MM.1S (cell line): ENCODE measurements around the gene NR1H3.

ENCODE experiments used
- DNase-seq: peaks from one replicate; pipeline ENCODE4 v3.0.0-alpha.2; 2015
- H2AFZ ChIP-seq: fragments of 300-600 bp; sonication (generic); 2 replicates; pipeline ENCODE4 v1.6.0; 2016; ENCODE audit warnings: antibody characterized with exemption, low read length
- H3F3A ChIP-seq: fragments of 300-600 bp; sonication (generic); 2 replicates; pipeline ENCODE4 v1.6.1; 2016; ENCODE audit warnings: mild to moderate bottlenecking, antibody characterized with exemption, low read length, moderate library complexity, mixed read lengths; ENCODE audit not compliant: insufficient read depth
- H3K27ac ChIP-seq: fragments of 300-600 bp; sonication (generic); 2 replicates; pipeline ENCODE4 v1.5.1; 2016; ENCODE audit warnings: mild to moderate bottlenecking, low read length
- H3K27me3 ChIP-seq: fragments of 300-600 bp; sonication (generic); replicated peaks from 2 replicates; pipeline ENCODE4 v1.6.0; 2016; ENCODE audit warnings: low read length; ENCODE audit not compliant: insufficient read depth
- H3K36me3 ChIP-seq: fragments of 300-600 bp; sonication (generic); replicated peaks from 2 replicates; pipeline ENCODE4 v1.6.1; 2016; ENCODE audit warnings: mild to moderate bottlenecking, low read length, mixed read lengths; ENCODE audit not compliant: insufficient read depth
- H3K4me1 ChIP-seq: fragments of 300-600 bp; sonication (generic); 2 replicates; pipeline ENCODE4 v1.6.1; 2016; ENCODE audit warnings: low read length, mixed read lengths
- H3K4me2 ChIP-seq: fragments of 300-600 bp; sonication (generic); 2 replicates; pipeline ENCODE4 v1.6.0; 2016; ENCODE audit warnings: low read depth, low read length
- H3K4me3 ChIP-seq: fragments of 300-600 bp; sonication (generic); 2 replicates; pipeline ENCODE4 v1.5.1; 2016; ENCODE audit warnings: low read length, mixed read lengths
- H3K79me2 ChIP-seq: fragments of 300-600 bp; sonication (generic); 2 replicates; pipeline ENCODE4 v1.6.1; 2016; ENCODE audit warnings: mixed run types, low read length, mixed read lengths
- H3K9ac ChIP-seq: fragments of 300-600 bp; sonication (generic); 2 replicates; pipeline ENCODE4 v1.6.1; 2016; ENCODE audit warnings: low read length, mixed read lengths
- H3K9me2 ChIP-seq: fragments of 300-600 bp; sonication (generic); replicated peaks from 2 replicates; pipeline ENCODE4 v1.6.1; 2016; ENCODE audit warnings: mild to moderate bottlenecking, low read length, mixed read lengths; ENCODE audit not compliant: insufficient read depth
- H3K9me3 ChIP-seq: fragments of 300-600 bp; sonication (generic); replicated peaks from 2 replicates; pipeline ENCODE4 v1.6.1; 2016; ENCODE audit warnings: mild to moderate bottlenecking, low read length, mixed read lengths; ENCODE audit not compliant: insufficient read depth
- H4K20me1 ChIP-seq: fragments of 300-600 bp; sonication (generic); 2 replicates; pipeline ENCODE4 v1.6.1; 2016; ENCODE audit warnings: mild to moderate bottlenecking, low read length, moderate library complexity, mixed read lengths; ENCODE audit not compliant: insufficient read depth
- CTCF ChIP-seq: fragments of 300-600 bp; sonication (generic); IDR thresholded peaks from 2 replicates; pipeline ENCODE4 v1.5.1; 2016; ENCODE audit warnings: antibody characterized with exemption, low read length, mixed read lengths
- EZH2 ChIP-seq: fragments of 300-600 bp; sonication (generic); optimal IDR thresholded peaks from 2 replicates; pipeline ENCODE3; 2017; ENCODE audit warnings: low read depth, mild to moderate bottlenecking, antibody characterized with exemption, low read length, mixed read lengths
- EZH2phosphoT487 ChIP-seq: fragments of 300-600 bp; sonication (generic); IDR thresholded peaks from 2 replicates; pipeline ENCODE4 v1.6.1; 2018; ENCODE audit warnings: antibody characterized with exemption, low read length

The NR1H3 gene

GRCh38 chr11:47285969-47286770 is 28.4 kb downstream of the NR1H3 start:
- no peak overlapping the region for H3K9ac ChIP-seq
- no peaks in the 10 kb centered on the region for H3F3A ChIP-seq
- H3K9me2 ChIP-seq: no peaks in the 10 kb centered on the region
- H2AFZ ChIP-seq: no peak overlapping the region
- H3K27ac ChIP-seq: no peak overlapping the region
- H3K4me2 ChIP-seq: no peak overlapping the region
- TF ChIP-seq EZH2phosphoT487: no peak
- TF ChIP-seq CTCF: no peak
- no peak for TF ChIP-seq EZH2
- no peak overlapping the region for H3K4me3 ChIP-seq
- no peaks in the 10 kb centered on the region for H3K9me3 ChIP-seq
- no peaks in the 10 kb centered on the region for H3K4me1 ChIP-seq
- DNase-seq: no peak
- H4K20me1 ChIP-seq: no peaks in the 10 kb centered on the region
- no peaks in the 10 kb centered on the region for H3K27me3 ChIP-seq
- no peaks in the 10 kb centered on the region for H3K79me2 ChIP-seq
- peaks cover 16% of the 10 kb centered on the region; the same call in 1 of the 2 replicates for H3K36me3 ChIP-seq

GRCh38 chr11:47288066-47288465 is 30.3 kb downstream of the NR1H3 start:
- no peak overlapping the region for H3K4me3 ChIP-seq
- no peak for TF ChIP-seq CTCF
- TF ChIP-seq EZH2: no peak
- no peak for TF ChIP-seq EZH2phosphoT487
- H3K27me3 ChIP-seq: no peaks in the 10 kb centered on the region
- H2AFZ ChIP-seq: no peak overlapping the region
- H3K79me2 ChIP-seq: no peaks in the 10 kb centered on the region
- H3K36me3 ChIP-seq: peaks cover 8% of the 10 kb centered on the region; the same call in 1 of the 2 replicates
- no peaks in the 10 kb centered on the region for H3K4me1 ChIP-seq
- no peaks in the 10 kb centered on the region for H3F3A ChIP-seq
- H3K27ac ChIP-seq: no peak overlapping the region
- H3K9ac ChIP-seq: no peak overlapping the region
- DNase-seq: no peak
- H3K4me2 ChIP-seq: no peak overlapping the region
- H3K9me2 ChIP-seq: no peaks in the 10 kb centered on the region
- H4K20me1 ChIP-seq: no peaks in the 10 kb centered on the region
- no peaks in the 10 kb centered on the region for H3K9me3 ChIP-seq

GRCh38 chr11:47289856-47290255 is 32.1 kb downstream of the NR1H3 start:
- no peak overlapping the region for H2AFZ ChIP-seq
- no peak for DNase-seq
- no peak overlapping the region for H3K4me3 ChIP-seq
- no peaks in the 10 kb centered on the region for H3K9me2 ChIP-seq
- H3K9ac ChIP-seq: no peak overlapping the region
- H3K79me2 ChIP-seq: no peaks in the 10 kb centered on the region
- no peak overlapping the region for H3K4me2 ChIP-seq
- H3K4me1 ChIP-seq: no peaks in the 10 kb centered on the region
- no peaks in the 10 kb centered on the region for H3F3A ChIP-seq
- no peaks in the 10 kb centered on the region for H4K20me1 ChIP-seq
- H3K9me3 ChIP-seq: no peaks in the 10 kb centered on the region
- 0 out of 2 replicates have a peak, but pooled peaks cover 3% of the 10 kb centered on the region for H3K36me3 ChIP-seq
- H3K27ac ChIP-seq: no peak overlapping the region
- no peaks in the 10 kb centered on the region for H3K27me3 ChIP-seq
- no peak for TF ChIP-seq EZH2
- no peak for TF ChIP-seq EZH2phosphoT487
- TF ChIP-seq CTCF: no peak
